Right cardiac atrium (tissue), 5 donors: ENCODE results near the gene MRPL9. TPM values are rescaled to one million over a fixed set of nuclear protein-coding genes. Genes with fewer than 3 reads are reported as not detected.
"Not testable (repeated sequence)": the region's sequence is repeated elsewhere in the genome, so short reads cannot be mapped to it uniquely, and the experiment has no call there.

Experiments used
- ATAC-seq, 2 donors: fragments of 200-7000 bp; cut with Tn5 transposase; one replicate each; pipeline versions ENCODE4 v1.8.0 to v1.9.1; 2020; ENCODE audit warnings: moderate library complexity in 2 of 2, mild to moderate bottlenecking in 1 of 2
- DNase-seq, 3 donors: peaks; one replicate each; pipeline ENCODE4 v3.0.0-alpha.2; 2020
- H3K27ac ChIP-seq: one replicate; pipeline ENCODE4 v1.5.1; 2013; ENCODE audit warnings: mild to moderate bottlenecking, low read length, control low read depth, moderate library complexity
- H3K27me3 ChIP-seq: one replicate; pipeline ENCODE4 v1.6.1; 2013; ENCODE audit not compliant: control insufficient read depth, insufficient read depth
- H3K4me1 ChIP-seq: one replicate; pipeline ENCODE4 v1.6.1; 2013; ENCODE audit warnings: low read length; ENCODE audit not compliant: control insufficient read depth, insufficient read depth
- H3K4me3 ChIP-seq: one replicate; pipeline ENCODE4 v1.5.1; 2013; ENCODE audit warnings: low read length, control low read depth
- H3K9me3 ChIP-seq: one replicate; pipeline ENCODE4 v1.6.1; 2013; ENCODE audit warnings: low read length; ENCODE audit not compliant: control insufficient read depth
- WGBS: extraction: QIAGEN DNeasy Blood & Tissue Kit; methylation state at CpG from one replicate; pipeline ENCODE4 v1.1.7; 2013; 5-methylcytosine and 5-hydroxymethylcytosine counted together
- intact Hi-C, 4 donors: fragments of 100-400 bp; cut with DNase I; formaldehyde crosslinking; loops; one replicate each; pipeline versions ENCODE4 v1.11.0 to v1.14.0; 2022 to 2023
- polyA plus RNA-seq: library from polyadenylated mRNA; stranded (reverse); fragments of 200-250 nt; gene quantifications from one replicate; pipeline ENCODE4 v1.2.3, GENCODE V29; 2013
- total RNA-seq, 4 donors: library from RNA; stranded (reverse); fragmentation: NEBNext Ultra II Directional; extraction: Animal tissue kit (Norgen Biotek cat#: 25700); gene quantifications; one replicate each; pipeline ENCODE4 v1.2.1, GENCODE V29; 2021
- donor health status: healthy with polysubstance abuse.
- donor health status: DM: no; HTN: yes; CAD: no.
- donor health status: DM: no; HTN: no; CAD: no.
- donor health status: DM: no; HTN: yes; CAD: no; lungs with severe emphysema.
- donor health status: DM: yes; HTN: yes; CAD: no.

The MRPL9 gene
- total and polyA plus RNA-seq, 5 donors, result 36.7 to 51.8 (median 40.0) TPM

GRCh38 chr1:151783796-151784195 is 20.5 kb upstream of the MRPL9 start:
- H3K27ac ChIP-seq, result no peak overlapping the region
- H3K27me3 ChIP-seq, result no peaks in the 10 kb centered on the region
- H3K9me3 ChIP-seq, result no peaks in the 10 kb centered on the region
- 48% methylated on average over 2 of the region's 2 CpGs for WGBS
- intact Hi-C loops, result no loop called here
- no peaks in the 10 kb centered on the region for H3K4me1 ChIP-seq
- ATAC-seq (no peak), DNase-seq (no peak)
- no peak overlapping the region for H3K4me3 ChIP-seq

DNA sequence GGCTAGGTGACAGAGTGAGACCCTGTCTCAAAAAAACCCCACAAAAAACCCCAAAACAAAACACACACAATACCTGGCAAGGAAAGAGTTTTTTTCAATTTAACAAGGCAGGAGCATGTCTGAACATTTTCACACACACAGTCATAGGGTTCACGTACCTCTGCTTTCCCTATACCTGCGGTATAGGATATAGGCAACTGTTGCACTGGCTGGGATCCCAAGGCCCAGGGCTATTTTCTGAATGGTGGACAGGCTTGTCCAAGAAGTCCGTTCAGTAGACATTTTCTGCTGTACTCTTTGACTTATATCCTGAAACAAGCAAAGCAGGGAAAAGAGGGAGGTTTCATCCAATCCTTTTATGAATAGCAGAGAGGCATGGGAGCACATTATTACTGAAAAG is 19.4 kb upstream of the MRPL9 start:
- H3K9me3 ChIP-seq, result no peaks in the 10 kb centered on the region
- H3K4me1 ChIP-seq, result no peaks in the 10 kb centered on the region
- no peak overlapping the region for H3K27ac ChIP-seq
- intact Hi-C loops, result no loop called here
- DNase-seq (no peak), ATAC-seq (no peak)
- 90% methylated on average over 3 of the region's 3 CpGs for WGBS
- H3K4me3 ChIP-seq, result no peak overlapping the region
- no peaks in the 10 kb centered on the region for H3K27me3 ChIP-seq

DNA sequence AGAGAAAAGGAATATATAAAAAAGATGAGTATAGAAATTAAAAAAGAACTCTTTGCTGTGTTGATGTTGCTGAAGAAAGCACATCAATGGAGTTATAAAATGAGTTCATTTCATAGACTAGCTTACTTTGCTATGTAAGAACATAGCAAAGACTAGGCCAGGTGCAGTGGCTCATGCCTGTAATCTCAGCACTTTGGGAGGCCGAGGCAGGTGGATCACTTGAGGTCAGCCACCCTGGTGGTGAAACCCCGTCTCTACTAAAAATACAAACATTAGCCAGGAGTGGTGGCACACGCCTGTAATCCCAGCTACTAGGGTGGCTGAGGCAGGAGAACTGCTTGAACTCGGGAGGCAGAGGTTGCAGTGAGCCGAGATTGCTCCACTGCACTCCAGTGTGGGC is 18.7 kb upstream of the MRPL9 start:
- H3K4me3 ChIP-seq, ATAC-seq, H3K27ac ChIP-seq, H3K9me3 ChIP-seq, H3K4me1 ChIP-seq, intact Hi-C loops, DNase-seq, H3K27me3 ChIP-seq: not testable (repeated sequence)
- 85% methylated on average over 5 of the region's 5 CpGs for WGBS

DNA sequence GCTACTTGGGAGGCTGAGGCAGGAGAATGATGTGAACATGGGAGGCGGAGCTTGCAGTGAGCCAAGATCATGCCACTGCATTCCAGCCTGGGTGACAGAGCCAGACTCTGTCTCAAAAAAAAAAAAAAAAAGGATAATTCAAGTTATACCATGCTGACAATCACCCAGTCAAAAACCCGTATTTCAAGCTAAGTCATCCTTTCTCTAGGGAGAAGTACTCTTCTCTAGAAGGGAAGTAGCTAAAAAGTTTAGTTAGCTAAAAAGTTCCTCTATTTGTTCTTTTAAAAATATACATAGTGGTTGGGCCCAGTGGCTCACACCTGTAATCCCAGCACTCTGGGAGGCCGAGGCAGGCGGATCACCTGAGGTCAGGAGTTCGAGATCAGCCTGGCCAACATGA is 17.4 kb upstream of the MRPL9 start:
- ATAC-seq, intact Hi-C loops: not testable (repeated sequence)

DNA sequence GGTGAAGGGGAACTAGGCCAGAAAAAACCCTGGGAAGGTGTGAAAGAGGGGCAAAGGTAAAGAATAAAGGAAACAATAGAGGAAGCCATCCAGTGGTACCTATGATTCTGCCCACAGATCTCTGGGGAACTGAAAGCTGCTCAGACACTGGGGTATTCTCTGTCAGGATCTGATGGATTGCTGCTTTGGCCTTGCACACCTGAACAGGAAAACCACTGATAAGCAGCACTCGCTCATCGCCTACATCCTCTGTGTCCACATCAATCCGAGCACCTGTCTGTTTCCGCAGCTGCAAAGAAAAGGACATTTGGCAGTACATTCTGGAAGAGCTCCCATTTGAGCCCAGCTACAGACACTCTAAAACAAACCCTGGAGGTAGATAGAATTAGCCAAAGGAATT is 16.6 kb upstream of the MRPL9 start:
- no peaks in the 10 kb centered on the region for H3K27me3 ChIP-seq
- no peaks in the 10 kb centered on the region for H3K9me3 ChIP-seq
- no peak overlapping the region for H3K4me3 ChIP-seq
- no peak overlapping the region for H3K27ac ChIP-seq
- WGBS, result 88% methylated on average over 4 of the region's 4 CpGs
- no peaks in the 10 kb centered on the region for H3K4me1 ChIP-seq
- intact Hi-C loops, result no loop called here
- ATAC-seq (no peak), DNase-seq (no peak)

More for the DNA sequence above, 17.4 kb upstream of the MRPL9 start:
- H3K4me1 ChIP-seq, H3K27ac ChIP-seq, DNase-seq, H3K27me3 ChIP-seq, H3K4me3 ChIP-seq, H3K9me3 ChIP-seq: not testable (repeated sequence)
- WGBS, result 92% methylated on average over 5 of the region's 5 CpGs

DNA sequence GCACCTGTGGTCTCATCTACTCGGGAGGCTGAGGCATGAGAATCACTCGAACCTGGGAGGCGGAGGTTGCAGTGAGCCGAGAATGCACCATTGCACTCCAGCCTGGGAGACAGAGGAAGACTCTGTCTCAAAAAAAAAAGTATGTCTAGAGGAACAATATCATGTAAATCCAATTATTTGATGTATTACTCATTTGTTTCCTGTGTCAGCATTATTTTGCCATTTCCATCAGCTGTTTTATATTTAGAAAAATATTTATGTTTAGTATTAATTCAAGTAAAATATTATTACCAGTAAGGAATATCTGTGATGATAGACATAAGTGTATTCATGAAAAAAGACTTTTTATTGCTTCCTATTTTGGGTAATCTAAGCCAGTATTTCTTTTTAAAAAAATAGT is 14.0 kb upstream of the MRPL9 start:
- intact Hi-C loops, result no loop called here
- Histone ChIP-seq H3K27ac (no peak overlapping the region), H3K4me1 (no peaks in the 10 kb centered on the region), H3K27me3 (no peaks in the 10 kb centered on the region), H3K4me3 (no peak overlapping the region), H3K9me3 (no peaks in the 10 kb centered on the region)
- DNase-seq, result no peak
- no peak for ATAC-seq
- 97% methylated on average over 4 of the region's 4 CpGs for WGBS

DNA sequence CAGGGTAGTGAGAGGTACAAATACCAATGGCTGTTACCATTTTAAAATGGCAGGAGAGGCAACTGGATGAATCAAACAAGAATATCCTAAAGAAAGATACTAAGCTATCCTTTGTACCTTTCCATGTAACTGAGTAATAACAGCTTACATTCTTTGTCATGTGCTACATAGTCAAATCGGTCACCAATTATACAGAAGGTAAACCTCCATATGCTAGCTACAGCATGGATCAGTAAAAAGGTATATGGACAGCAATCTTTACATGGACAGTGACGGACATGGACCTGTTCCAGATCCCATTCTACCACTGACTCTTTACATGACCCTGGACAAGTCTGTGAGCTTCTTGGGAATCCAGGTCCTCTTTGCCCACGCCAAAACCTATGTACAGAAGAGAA is 13.4 kb upstream of the MRPL9 start:
- H3K4me3 ChIP-seq, result no peak overlapping the region
- 81% methylated on average over 3 of the region's 3 CpGs for WGBS
- no peak overlapping the region for H3K27ac ChIP-seq
- no peaks in the 10 kb centered on the region for H3K27me3 ChIP-seq
- ATAC-seq (no peak), DNase-seq (no peak)
- no peaks in the 10 kb centered on the region for H3K4me1 ChIP-seq
- H3K9me3 ChIP-seq, result no peaks in the 10 kb centered on the region
- intact Hi-C loops, result no loop called here

- Histone ChIP-seq H3K27me3 (no peaks in the 10 kb centered on the region), H3K4me3 (no peak overlapping the region), H3K4me1 (no peaks in the 10 kb centered on the region), H3K27ac (no peak overlapping the region), H3K9me3 (no peaks in the 10 kb centered on the region)
- WGBS, result 95% methylated on average over 7 of the region's 7 CpGs
- ATAC-seq (no peak), DNase-seq (no peak)
- intact Hi-C loops, result no loop called here
These were observed 12.8 kb upstream of the MRPL9 start for GRCh38 chr1:151775894-151776664.

GRCh38 chr1:151774256-151774922 is 11.1 kb upstream of the MRPL9 start:
- intact Hi-C loops, result no loop called here
- 57% methylated on average over 3 of the region's 3 CpGs for WGBS
- Histone ChIP-seq H3K27ac (no peak overlapping the region), H3K4me1 (no peaks in the 10 kb centered on the region), H3K4me3 (no peak overlapping the region), H3K27me3 (no peaks in the 10 kb centered on the region), H3K9me3 (no peaks in the 10 kb centered on the region)
- ATAC-seq (no peak), DNase-seq (no peak)

- Histone ChIP-seq H3K27ac (no peak overlapping the region), H3K4me1 (no peaks in the 10 kb centered on the region), H3K4me3 (no peak overlapping the region), H3K27me3 (no peaks in the 10 kb centered on the region), H3K9me3 (no peaks in the 10 kb centered on the region)
- DNase-seq (no peak), ATAC-seq (no peak)
- intact Hi-C loops, result no loop called here
- WGBS, result 74% methylated on average over 5 of the region's 5 CpGs
These were observed 10.4 kb upstream of the MRPL9 start for GRCh38 chr1:151773702-151774101.

GRCh38 chr1:151769270-151769669 is 6.0 kb upstream of the MRPL9 start:
- intact Hi-C loops, H3K4me1 ChIP-seq, H3K4me3 ChIP-seq, H3K27ac ChIP-seq, H3K9me3 ChIP-seq, ATAC-seq, H3K27me3 ChIP-seq, DNase-seq: not testable (repeated sequence)
- WGBS, result 93% methylated on average over 34 of the region's 34 CpGs
